SK-N-SH (cell line): ENCODE results near the gene MMP23B. TPM values are rescaled to one million over a fixed set of nuclear protein-coding genes. Genes with fewer than 3 reads are reported as not detected.

Experiments
- CTCF ChIA-PET: fragments of 300-600, 350-600 bp; formaldehyde crosslinking; extraction: SDS; loops from one replicate; lab custom pipeline; 2021; lab: Yijun Ruan, JAX
- POLR2A ChIA-PET: fragments of 350-600 bp; sonication (Branson Sonifier 250); formaldehyde crosslinking; extraction: SDS; loops from one replicate; lab custom pipeline; 2020; ENCODE audit warnings: antibody characterized with exemption, inconsistent platforms; lab: Yijun Ruan, JAX
- DNase-seq: peaks from one replicate; pipeline ENCODE4 v3.0.0; 2012
- H2AFZ ChIP-seq: fragments of 200-600 bp; sonication (generic); 2 replicates; pipeline ENCODE4 v1.8.1; 2016; ENCODE audit warnings: antibody characterized with exemption, mild to moderate bottlenecking, low read depth
- H3F3A ChIP-seq: fragments of 200-600 bp; sonication (generic); replicated peaks from 2 replicates; pipeline ENCODE3; 2016; ENCODE audit warnings: antibody characterized with exemption, mild to moderate bottlenecking; ENCODE audit not compliant: insufficient read depth
- H3K27ac ChIP-seq, 2 experiments: fragments of 200-500 bp in 1 of 2; fragments of 200-600 bp in 1 of 2; sonication (Bioruptor generic) in 1 of 2; sonication (generic), shearing (Covaris generic) in 1 of 2; 2 replicates each; pipeline versions ENCODE4 v1.5.1 to v1.6.1; 2014 to 2016; ENCODE audit warnings: low read depth in 2 of 2, inconsistent platforms in 1 of 2, low read length in 1 of 2, mild to moderate bottlenecking in 1 of 2, mixed read lengths in 1 of 2
- H3K27me3 ChIP-seq: fragments of 200-600 bp; sonication (generic), shearing (Covaris generic); 2 replicates; pipeline ENCODE4 v1.6.1; 2016; ENCODE audit warnings: mixed run types; ENCODE audit not compliant: insufficient read depth
- H3K36me3 ChIP-seq, 2 experiments: fragments of 200-500 bp in 1 of 2; fragments of 200-600 bp in 1 of 2; sonication (Bioruptor generic) in 1 of 2; sonication (generic) in 1 of 2; replicated peaks in 1 of 2; 2 replicates each; pipeline versions ENCODE3 to v1.5.1; 2014 to 2016; ENCODE audit warnings: low read length in 1 of 2, mild to moderate bottlenecking in 1 of 2; ENCODE audit not compliant: insufficient read depth in 2 of 2, control insufficient read depth in 1 of 2
- H3K4me1 ChIP-seq, 2 experiments: fragments of 200-500 bp in 1 of 2; fragments of 200-600 bp in 1 of 2; sonication (Bioruptor generic) in 1 of 2; sonication (generic), shearing (Covaris generic) in 1 of 2; 2 replicates each; pipeline versions ENCODE4 v1.5.1 to v1.6.1; 2014 to 2016; ENCODE audit warnings: low read depth in 1 of 2, low read length in 1 of 2, mixed run types in 1 of 2; ENCODE audit not compliant: insufficient read depth in 2 of 2, control insufficient read depth in 1 of 2
- H3K4me2 ChIP-seq: fragments of 200-600 bp; sonication (generic), shearing (Covaris generic); 2 replicates; pipeline ENCODE4 v1.6.1; 2017; ENCODE audit warnings: mixed run types
- H3K4me3 ChIP-seq, 2 experiments: fragments of 200-500 bp in 1 of 2; fragments of 200-600 bp in 1 of 2; sonication (Bioruptor generic) in 1 of 2; sonication (generic), shearing (Covaris generic) in 1 of 2; 2 replicates each; pipeline versions ENCODE4 v1.5.1 to v1.8.1; 2014 to 2016; ENCODE audit warnings: low read depth in 2 of 2, inconsistent platforms in 1 of 2, low read length in 1 of 2, mild to moderate bottlenecking in 1 of 2, mixed read lengths in 1 of 2, moderate library complexity in 1 of 2
- H3K79me2 ChIP-seq: fragments of 200-600 bp; sonication (generic); 2 replicates; pipeline ENCODE4 v1.8.1; 2017; ENCODE audit warnings: mild to moderate bottlenecking; ENCODE audit not compliant: insufficient read depth
- H3K9ac ChIP-seq: fragments of 200-600 bp; sonication (generic); 2 replicates; pipeline ENCODE4 v1.6.1; 2017; ENCODE audit warnings: mixed run types
- H3K9me2 ChIP-seq: fragments of 200-600 bp; sonication (generic); 2 replicates; pipeline ENCODE4 v1.6.1; 2017; ENCODE audit warnings: mixed run types
- H3K9me3 ChIP-seq: fragments of 200-600 bp; sonication (generic); 2 replicates; pipeline ENCODE4 v1.6.1; 2017; ENCODE audit warnings: mixed run types, mild to moderate bottlenecking, moderate library complexity
- H4K20me1 ChIP-seq: fragments of 200-600 bp; sonication (generic); 2 replicates; pipeline ENCODE4 v1.6.1; 2017; ENCODE audit warnings: mild to moderate bottlenecking, mixed run types; ENCODE audit not compliant: insufficient read depth
- GABPA ChIP-seq: IDR thresholded peaks from 2 replicates; pipeline ENCODE4 v1.4.0; 2012; ENCODE audit warnings: low read depth, mild to moderate bottlenecking
- MXI1 ChIP-seq: IDR thresholded peaks from 2 replicates; pipeline ENCODE4 v1.6.1; 2012; ENCODE audit warnings: mild to moderate bottlenecking, low read depth, low read length, improper control_type of control experiment
- RCOR1 ChIP-seq: fragments of 150-350 bp; IDR thresholded peaks from 2 replicates; pipeline ENCODE4 v1.6.1; 2017; ENCODE audit warnings: antibody characterized with exemption, low read length
- SIN3A ChIP-seq: IDR thresholded peaks from 2 replicates; pipeline ENCODE4 v1.6.1; 2012; ENCODE audit warnings: low read depth, mild to moderate bottlenecking, low read length, moderate library complexity, borderline replicate concordance
- TEAD4 ChIP-seq: IDR thresholded peaks from 2 replicates; pipeline ENCODE4 v1.4.0; 2012; ENCODE audit warnings: mild to moderate bottlenecking, borderline replicate concordance; ENCODE audit not compliant: insufficient read depth
- USF2 ChIP-seq: fragments of 150-350 bp; IDR thresholded peaks from 2 replicates; pipeline ENCODE4 v1.6.1; 2017; ENCODE audit warnings: antibody characterized with exemption, low read length, low read depth, borderline replicate concordance
- ZBTB33 ChIP-seq: IDR thresholded peaks from 2 replicates; pipeline ENCODE4 v1.4.0; 2012; ENCODE audit warnings: low read depth, borderline replicate concordance
- WGBS: methylation state at CpG from one replicate; pipeline ENCODE4 v1.1.6; 2017; ENCODE audit warnings: low lambda C conversion rate; 5-methylcytosine and 5-hydroxymethylcytosine counted together
- polyA plus RNA-seq, 3 experiments: library from polyadenylated mRNA; depleted of rRNA; stranded (reverse); fragments of >200 nt; gene quantifications; 2 replicates each; pipeline ENCODE4 v1.2.3, GENCODE V29; 2012

Gene MMP23B
- polyA plus RNA-seq, 1 of the 3 experiments (the other 2 are of a cell fraction), result 1.2 TPM

GRCh38 chr1:1624443-1625403 is 7.2 kb upstream of the MMP23B start:
- H3K27me3 ChIP-seq, result no peaks in the 10 kb centered on the region
- 90% methylated on average over 14 of the region's 38 CpGs for WGBS
- H3K9ac ChIP-seq, result no peak overlapping the region
- CTCF ChIA-PET, result no interaction called here
- TF ChIP-seq SIN3A (no peak), MXI1 (peak; percentile 42; the same call in 1 of the 2 replicates)
- no peak overlapping the region for H3K4me2 ChIP-seq
- H3K79me2 ChIP-seq, result 0 out of 2 replicates have a peak, but pooled peaks cover 8% of the 10 kb centered on the region
- H3K4me3 ChIP-seq, result no peak overlapping the region
- H3K9me3 ChIP-seq, result no peaks in the 10 kb centered on the region
- H3K4me1 ChIP-seq, result no peaks in the 10 kb centered on the region; a peak in 1 of 4 replicates
- H3K27ac ChIP-seq, result no peak overlapping the region
- POLR2A ChIA-PET, result interaction anchor here (0.5 to 1.2 kb wide), 2 partner anchors 10 to 13 kb away, joined by 4 to 5 read pairs; partner anchors contain the start of gene MIB2
- no peaks in the 10 kb centered on the region for H3K9me2 ChIP-seq
- H3K36me3 ChIP-seq, result peaks cover 0 to 5% of the 10 kb centered on the region in 2 experiments
- H3F3A ChIP-seq, result no peaks in the 10 kb centered on the region
- no peaks in the 10 kb centered on the region for H4K20me1 ChIP-seq
- peak; percentile 78 for DNase-seq
- H2AFZ ChIP-seq, result no peak overlapping the region

GRCh38 chr1:1625404-1625775 is 6.6 kb upstream of the MMP23B start:
- H3K9me2 ChIP-seq, result no peaks in the 10 kb centered on the region
- POLR2A ChIA-PET, result interaction anchor here (0.6 kb wide), 1 partner anchor 258 kb away, joined by 3 read pairs; no protein-coding TSS in a partner anchor
- TF ChIP-seq TEAD4, result no peak
- no peak for TF ChIP-seq GABPA
- TF ChIP-seq, all 33 proteins: peak for 0
- H3K79me2 ChIP-seq, result 0 out of 2 replicates have a peak, but pooled peaks cover 1% of the 10 kb centered on the region
- 94% methylated on average over 8 of the region's 28 CpGs for WGBS
- H3K9me3 ChIP-seq, result no peaks in the 10 kb centered on the region
- no peaks in the 10 kb centered on the region for H4K20me1 ChIP-seq
- no peaks in the 10 kb centered on the region for H3K27me3 ChIP-seq
- H3K4me3 ChIP-seq, result no peak overlapping the region
- no peaks in the 10 kb centered on the region for H3F3A ChIP-seq
- no peak overlapping the region for H3K27ac ChIP-seq
- H3K4me2 ChIP-seq, result no peak overlapping the region
- DNase-seq, result no peak
- no peak overlapping the region for H2AFZ ChIP-seq
- H3K4me1 ChIP-seq, result no peaks in the 10 kb centered on the region; a peak in 1 of 4 replicates
- H3K36me3 ChIP-seq, result peaks cover 0 to 5% of the 10 kb centered on the region in 2 experiments
- H3K9ac ChIP-seq, result no peak overlapping the region
- CTCF ChIA-PET, result no interaction called here

GRCh38 chr1:1625824-1626206 is 6.2 kb upstream of the MMP23B start:
- Histone ChIP-seq H3F3A (no peaks in the 10 kb centered on the region), H3K4me1 (no peaks in the 10 kb centered on the region; a peak in 1 of 4 replicates), H4K20me1 (no peaks in the 10 kb centered on the region), H3K9me3 (no peaks in the 10 kb centered on the region), H3K4me3 (no peak overlapping the region), H3K9me2 (no peaks in the 10 kb centered on the region), H3K79me2 (no peaks in the 10 kb centered on the region), H3K27ac (no peak overlapping the region), H3K27me3 (no peaks in the 10 kb centered on the region), H3K4me2 (no peak overlapping the region), H3K36me3 (peaks cover 0 to 5% of the 10 kb centered on the region in 2 experiments), H2AFZ (no peak overlapping the region), H3K9ac (no peak overlapping the region)
- CTCF ChIA-PET, result no interaction called here
- TF ChIP-seq USF2, result no peak
- no peak for TF ChIP-seq ZBTB33
- TF ChIP-seq RCOR1, result no peak
- POLR2A ChIA-PET, result interaction anchor here (0.6 kb wide), 1 partner anchor 258 kb away, joined by 3 read pairs; no protein-coding TSS in a partner anchor
- no peak for DNase-seq
- 91% methylated on average over 7 of the region's 8 CpGs for WGBS
